ENCODE data around the gene LDB2.

- TF ChIP-seq CTCF (conservative IDR thresholded peaks at IDR 0.05; ENCODE audit: low read depth, low read length) (no peak), EZH2phosphoT487 (IDR thresholded peaks at IDR 0.05; ENCODE audit: borderline replicate concordance, low read length) (no peak), EZH2 (IDR thresholded peaks at IDR 0.05; ENCODE audit: low read length, unreplicated experiment) (no peak)
Measured at GRCh38 chr4:16597845-16598596, 300.4 kb downstream of the LDB2 start.

All from PC-3 (cell line).